ENCODE data around the gene C22orf39. TPM values are rescaled to one million over a fixed set of nuclear protein-coding genes. Genes with fewer than 3 reads are reported as not detected.
A peak's percentile ranks its signal among the peaks of the same experiment; 100 is the strongest.

Gene C22orf39
- total RNA-seq, 1 donor from 2014 or later = 42.3 TPM

GRCh38 chr22:19483481-19484244 lies 36.2 kb upstream of the C22orf39 start:
- Histone ChIP-seq H3K36me3 (ENCODE audit: control insufficient read depth, insufficient read depth, low read length) (peaks cover 1% of the 10 kb centered on the region), H3K4me3 (ENCODE audit: low read depth, low read length) (no peak overlapping the region), H3K27me3 (ENCODE audit: control insufficient read depth, insufficient read depth, low read length) (no peaks in the 10 kb centered on the region)
- DNase-seq (ENCODE audit: low read depth) = no peak
- no peak for TF ChIP-seq CTCF (IDR thresholded peaks at IDR 0.05; ENCODE audit: insufficient read depth, low read length, poor library complexity, severe bottlenecking)

GRCh38 chr22:19482297-19482696 lies 34.8 kb upstream of the C22orf39 start:
- Histone ChIP-seq H3K36me3 (ENCODE audit: control insufficient read depth, insufficient read depth, low read length) (peaks cover 1% of the 10 kb centered on the region), H3K27me3 (ENCODE audit: control insufficient read depth, insufficient read depth, low read length) (no peaks in the 10 kb centered on the region), H3K4me3 (ENCODE audit: low read depth, low read length) (no peak overlapping the region)
- no peak for TF ChIP-seq CTCF (IDR thresholded peaks at IDR 0.05; ENCODE audit: insufficient read depth, low read length, poor library complexity, severe bottlenecking)
- DNase-seq (ENCODE audit: low read depth) = no peak

- peak overlapping the region; percentile 92 for H3K4me3 ChIP-seq (ENCODE audit: low read depth, low read length)
- TF ChIP-seq CTCF (IDR thresholded peaks at IDR 0.05; ENCODE audit: insufficient read depth, low read length, poor library complexity, severe bottlenecking) = no peak
Observed at GRCh38 chr22:19480789-19481188, 33.3 kb upstream of the C22orf39 start.

GRCh38 chr22:19480173-19480568 lies 32.7 kb upstream of the C22orf39 start:
- Histone ChIP-seq H3K36me3 (ENCODE audit: control insufficient read depth, insufficient read depth, low read length) (no peaks in the 10 kb centered on the region), H3K4me3 (ENCODE audit: low read depth, low read length) (peak overlapping the region; percentile 92), H3K27me3 (ENCODE audit: control insufficient read depth, insufficient read depth, low read length) (no peaks in the 10 kb centered on the region)
- no peak for TF ChIP-seq CTCF (IDR thresholded peaks at IDR 0.05; ENCODE audit: insufficient read depth, low read length, poor library complexity, severe bottlenecking)
- no peak for DNase-seq (ENCODE audit: low read depth)

More at GRCh38 chr22:19480789-19481188, 33.3 kb upstream of the C22orf39 start:
- DNase-seq (ENCODE audit: low read depth) = no peak
- H3K27me3 ChIP-seq (ENCODE audit: control insufficient read depth, insufficient read depth, low read length) = no peaks in the 10 kb centered on the region
- peaks cover 1% of the 10 kb centered on the region for H3K36me3 ChIP-seq (ENCODE audit: control insufficient read depth, insufficient read depth, low read length)

GRCh38 chr22:19479355-19480172 lies 32.1 kb upstream of the C22orf39 start, which contains the start of gene CDC45:
Gene CDC45, plus strand, starts transcription at chr22:19479920. Its CDS starts 49 bp downstream, at chr22:19479969.
- Histone ChIP-seq H3K4me3 (ENCODE audit: low read depth, low read length) (peak within 1 kb of the TSS; percentile 97), H3K27me3 (ENCODE audit: control insufficient read depth, insufficient read depth, low read length) (no peaks in the 10 kb centered on the region), H3K36me3 (ENCODE audit: control insufficient read depth, insufficient read depth, low read length) (no peaks in the 10 kb centered on the region)
- TF ChIP-seq CTCF (IDR thresholded peaks at IDR 0.05; ENCODE audit: insufficient read depth, low read length, poor library complexity, severe bottlenecking) = no peak
- peak; percentile 95 for DNase-seq (ENCODE audit: low read depth)
